Activated T-cell treated with anti-CD3 and anti-CD28 coated beads, Interleukin-2, amount 50 U/mL, for 48 hours (primary cell): ENCODE data around the gene MRPL51.

Experiments used
- DNase-seq, 2 experiments: peaks; one replicate each; pipeline ENCODE4 v3.0.0-alpha.2; 2020

Gene MRPL51

GRCh38 chr12:6492838-6493496 lies at the start of gene MRPL51:
MRPL51 (minus strand) TSS chr12:6493262; CDS start chr12:6493136, 126 bp downstream.
- peak; percentile 94 to 97 for DNase-seq

GRCh38 chr12:6542209-6543009 lies 49.3 kb upstream of the MRPL51 start:
- DNase-seq: no peak

- DNase-seq: no peak
Observed at GRCh38 chr12:6541371-6542165, 48.5 kb upstream of the MRPL51 start.

- peak; percentile 68 to 70 for DNase-seq
Observed at GRCh38 chr12:6540181-6540877, 47.3 kb upstream of the MRPL51 start.

GRCh38 chr12:6539707-6540134 lies 46.7 kb upstream of the MRPL51 start:
- peak; percentile 45 to 47 for DNase-seq

- DNase-seq: no peak
Observed at GRCh38 chr12:6539314-6539682, 46.2 kb upstream of the MRPL51 start.

GRCh38 chr12:6538420-6539313 lies 45.6 kb upstream of the MRPL51 start:
- peak; percentile 74 to 76 for DNase-seq

GRCh38 chr12:6537580-6538419 lies 44.7 kb upstream of the MRPL51 start:
- peak; percentile 88 to 89 for DNase-seq

- peak; percentile 49 to 52 for DNase-seq
Observed at GRCh38 chr12:6536894-6537579, 44.0 kb upstream of the MRPL51 start.

- peak; percentile 39 to 45 for DNase-seq
Observed at GRCh38 chr12:6535960-6536847, 43.1 kb upstream of the MRPL51 start.

- DNase-seq: no peak
Observed at GRCh38 chr12:6535697-6535946, 42.6 kb upstream of the MRPL51 start.

GRCh38 chr12:6534945-6535696 lies 42.1 kb upstream of the MRPL51 start:
- DNase-seq: peak; percentile 82 to 84

- DNase-seq: no peak
Observed at GRCh38 chr12:6534695-6534944, 41.6 kb upstream of the MRPL51 start.

GRCh38 chr12:6533923-6534694 lies 41.0 kb upstream of the MRPL51 start, which contains the start of gene GAPDH:
GAPDH (plus strand) TSS chr12:6534517; CDS start chr12:6534833, 316 bp downstream.
- DNase-seq: peak; percentile 93 to 95

- peak in 1 of 2 experiments; percentile 81 for DNase-seq
Observed at GRCh38 chr12:6533653-6533922, 40.5 kb upstream of the MRPL51 start.

GRCh38 chr12:6532927-6533652 lies 40.0 kb upstream of the MRPL51 start:
- DNase-seq: peak in 1 of 2 experiments; percentile 78
